ENCODE results near the gene NAGK.
"Not testable (repeated sequence)": the region's sequence is repeated elsewhere in the genome, so short reads cannot be mapped to it uniquely, and the experiment has no call there.

- TF ChIP-seq CTCF, POLR2A (IDR thresholded peaks at IDR 0.05): not testable (repeated sequence)
These were observed 23.4 kb downstream of the NAGK start for GRCh38 chr2:71091808-71092207.
